Raji (cell line): Measurements from ENCODE around the gene OSBPL7.

Experiments
- POLR2A ChIP-seq: IDR thresholded peaks from 2 replicates; pipeline ENCODE4 v1.6.1; 2011; ENCODE audit warnings: low read depth, low read length, control low read depth; ENCODE audit not compliant: insufficient read depth

OSBPL7 gene

DNA sequence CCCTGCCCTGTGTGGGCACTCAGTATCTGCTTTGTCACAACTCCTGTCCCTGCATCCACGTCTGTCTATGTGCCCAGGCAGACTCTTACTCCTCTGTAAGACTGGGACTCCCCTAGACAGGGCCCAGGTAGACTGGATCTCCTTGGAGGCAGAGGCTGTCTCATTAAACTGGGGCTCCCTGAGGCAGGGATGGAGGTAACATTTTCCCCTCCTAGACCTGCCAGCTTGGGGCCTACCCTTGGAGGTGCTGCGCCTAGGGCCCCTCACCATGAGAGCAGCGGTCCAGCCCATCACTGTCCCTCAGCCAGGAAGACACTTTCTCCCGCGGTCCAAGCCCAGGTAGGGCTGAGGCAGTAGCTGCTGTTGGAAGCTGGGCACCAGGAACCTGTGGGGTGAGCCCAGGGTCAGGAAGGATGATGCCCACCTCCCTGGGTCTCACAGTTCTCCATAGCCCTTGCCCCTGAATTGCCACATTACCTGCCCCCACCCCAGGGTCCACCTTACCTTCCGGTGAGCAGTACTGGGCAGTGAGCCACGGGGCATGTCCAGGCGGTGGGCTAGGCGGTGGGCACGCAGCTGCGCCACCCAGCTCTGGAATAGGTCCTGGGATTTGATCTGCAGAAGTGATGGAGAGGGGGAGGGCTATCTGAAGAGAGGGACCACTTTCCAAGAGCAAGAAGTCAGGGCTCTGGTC is 3.4 kb downstream of the OSBPL7 start:
- no peak for TF ChIP-seq POLR2A

- TF ChIP-seq POLR2A, result no peak
These were observed 4.6 kb downstream of the OSBPL7 start for GRCh38 chr17:47816947-47817346.

DNA sequence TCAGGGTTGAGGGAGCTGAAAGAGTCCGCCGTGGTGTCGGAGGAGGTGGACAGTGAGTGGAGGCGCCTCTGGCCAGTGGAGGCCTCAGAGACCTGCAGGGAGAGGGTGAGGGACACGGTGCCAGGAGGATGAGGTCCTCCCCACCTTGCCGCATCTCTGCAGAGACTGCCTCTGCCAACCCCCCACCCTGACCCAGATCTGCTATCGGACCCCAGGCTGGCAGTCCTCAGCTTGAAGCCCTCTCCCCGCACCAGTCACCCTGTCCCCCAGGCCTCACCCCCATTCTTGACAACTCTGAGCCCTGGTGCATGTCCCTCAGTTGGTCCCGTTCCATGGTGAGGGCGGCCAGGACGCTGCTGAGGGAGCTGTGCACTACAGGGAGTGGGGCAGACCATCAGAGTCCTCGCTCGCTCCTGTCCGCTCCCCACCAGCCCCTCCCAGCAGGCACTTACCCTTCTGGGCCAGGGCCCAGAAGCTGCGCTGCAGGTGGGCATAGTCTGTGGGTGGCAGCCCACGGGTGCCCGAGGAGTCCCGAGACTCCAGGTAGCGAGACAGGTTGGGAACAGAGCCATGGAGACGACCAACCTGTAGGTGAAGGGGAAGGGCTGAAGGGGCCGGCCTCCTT is 5.4 kb downstream of the OSBPL7 start:
- no peak for TF ChIP-seq POLR2A

- no peak for TF ChIP-seq POLR2A
These were observed 6.3 kb downstream of the OSBPL7 start for GRCh38 chr17:47815106-47815918.

DNA sequence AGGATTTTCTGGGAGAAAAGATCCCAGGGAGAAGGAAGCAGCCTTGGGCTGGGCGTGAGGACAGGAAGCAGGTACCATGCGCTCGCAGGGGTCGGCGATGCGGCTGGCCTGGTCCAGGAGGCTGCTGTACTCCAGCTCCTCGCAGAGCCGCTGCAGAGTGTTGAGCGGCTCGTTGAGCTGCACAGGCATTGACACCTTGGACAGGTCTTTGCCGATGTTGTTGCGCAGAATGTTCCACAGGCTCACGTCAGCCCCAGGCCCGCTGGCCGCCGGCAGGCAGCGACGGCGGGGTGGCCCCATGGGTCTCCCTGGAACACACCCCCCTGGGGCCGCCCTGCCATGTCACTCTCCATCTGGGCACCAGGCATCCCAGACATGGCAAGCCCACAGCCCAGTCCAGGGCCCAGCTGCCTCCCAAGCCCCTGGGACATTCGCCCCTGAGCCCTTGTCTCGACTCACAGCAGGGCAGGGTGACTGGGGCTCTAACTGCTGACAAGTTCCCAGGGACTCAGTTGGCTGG is 8.0 kb downstream of the OSBPL7 start:
- no peak for TF ChIP-seq POLR2A

GRCh38 chr17:47813077-47813476 is 8.5 kb downstream of the OSBPL7 start:
- TF ChIP-seq POLR2A, result no peak

GRCh38 chr17:47812146-47812920 is 9.3 kb downstream of the OSBPL7 start:
- no peak for TF ChIP-seq POLR2A

DNA sequence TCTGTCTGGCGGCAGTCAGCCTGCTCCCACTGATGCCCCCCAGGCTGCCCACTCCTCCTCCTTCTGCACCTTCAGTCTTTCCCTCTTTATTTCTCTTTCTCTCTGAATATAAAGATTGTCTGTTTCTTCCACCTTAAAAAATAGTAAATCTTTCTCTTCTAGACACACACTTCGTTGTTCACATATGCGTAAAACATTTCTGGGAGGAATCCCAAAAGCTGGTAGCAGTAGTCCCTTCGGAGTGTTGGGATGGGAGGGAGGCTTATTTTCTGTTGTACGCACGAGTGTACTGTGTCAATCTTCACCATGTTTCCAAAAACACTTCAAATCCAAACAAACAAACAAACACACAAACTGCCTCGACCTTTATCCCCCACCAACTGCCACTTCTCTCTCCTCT is 9.9 kb downstream of the OSBPL7 start:
- no peak for TF ChIP-seq POLR2A

GRCh38 chr17:47810901-47811635 is 10.5 kb downstream of the OSBPL7 start:
- no peak for TF ChIP-seq POLR2A

DNA sequence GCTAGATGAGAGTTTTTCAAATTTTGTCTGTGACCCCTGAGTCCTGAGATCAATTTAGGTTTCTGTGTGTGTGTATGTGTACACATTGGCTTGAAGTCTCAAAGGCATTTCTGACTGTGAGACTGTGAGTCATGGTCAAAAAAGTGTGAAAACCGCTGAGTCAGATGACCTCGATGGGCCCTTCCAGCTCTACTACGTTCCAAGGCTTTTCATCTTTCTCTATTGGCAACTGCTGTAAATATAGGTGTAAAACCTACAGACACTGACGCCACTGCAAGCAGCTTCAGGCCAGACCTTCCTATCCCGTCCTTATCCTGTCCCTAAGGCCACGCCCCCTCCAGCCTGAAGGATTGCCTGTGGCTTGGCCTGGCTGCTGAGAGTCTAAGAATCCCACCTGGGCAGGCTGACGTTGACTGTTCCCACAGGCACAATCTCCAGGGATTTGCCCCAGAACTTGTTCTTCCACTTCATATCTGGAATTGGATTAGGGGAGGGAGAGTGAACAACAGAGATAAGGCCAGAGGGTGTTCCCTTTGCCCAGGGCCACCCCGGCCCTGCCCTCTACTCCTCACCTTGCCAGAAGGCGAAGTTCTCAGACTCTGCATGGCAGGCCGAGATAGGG is 11.3 kb downstream of the OSBPL7 start:
- TF ChIP-seq POLR2A, result no peak

GRCh38 chr17:47808830-47809480 is 12.6 kb downstream of the OSBPL7 start:
- TF ChIP-seq POLR2A, result no peak

- no peak for TF ChIP-seq POLR2A
These were observed 13.4 kb downstream of the OSBPL7 start for GRCh38 chr17:47808036-47808829.

DNA sequence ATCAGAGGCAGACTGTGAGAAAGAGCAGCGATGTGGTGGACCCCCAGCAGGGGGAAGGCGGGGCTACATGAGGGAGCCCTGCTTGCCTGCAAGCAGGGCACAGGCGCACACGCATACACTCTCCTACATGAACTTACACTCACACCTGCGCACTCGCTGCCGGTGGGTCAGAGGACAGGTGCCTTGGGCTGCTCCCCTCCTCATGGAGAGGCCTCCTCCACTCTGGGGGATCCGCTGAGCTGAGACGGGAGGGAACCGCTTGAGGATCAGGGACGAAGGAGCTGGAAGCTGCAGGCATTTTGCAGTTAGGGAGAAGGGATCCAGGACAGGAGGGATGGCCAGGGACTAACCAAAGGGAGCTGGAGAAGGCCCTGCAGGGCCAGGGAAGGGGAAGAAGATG is 14.2 kb downstream of the OSBPL7 start:
- no peak for TF ChIP-seq POLR2A
